ENCODE data around the gene ADAR.

ADAR gene

DNA sequence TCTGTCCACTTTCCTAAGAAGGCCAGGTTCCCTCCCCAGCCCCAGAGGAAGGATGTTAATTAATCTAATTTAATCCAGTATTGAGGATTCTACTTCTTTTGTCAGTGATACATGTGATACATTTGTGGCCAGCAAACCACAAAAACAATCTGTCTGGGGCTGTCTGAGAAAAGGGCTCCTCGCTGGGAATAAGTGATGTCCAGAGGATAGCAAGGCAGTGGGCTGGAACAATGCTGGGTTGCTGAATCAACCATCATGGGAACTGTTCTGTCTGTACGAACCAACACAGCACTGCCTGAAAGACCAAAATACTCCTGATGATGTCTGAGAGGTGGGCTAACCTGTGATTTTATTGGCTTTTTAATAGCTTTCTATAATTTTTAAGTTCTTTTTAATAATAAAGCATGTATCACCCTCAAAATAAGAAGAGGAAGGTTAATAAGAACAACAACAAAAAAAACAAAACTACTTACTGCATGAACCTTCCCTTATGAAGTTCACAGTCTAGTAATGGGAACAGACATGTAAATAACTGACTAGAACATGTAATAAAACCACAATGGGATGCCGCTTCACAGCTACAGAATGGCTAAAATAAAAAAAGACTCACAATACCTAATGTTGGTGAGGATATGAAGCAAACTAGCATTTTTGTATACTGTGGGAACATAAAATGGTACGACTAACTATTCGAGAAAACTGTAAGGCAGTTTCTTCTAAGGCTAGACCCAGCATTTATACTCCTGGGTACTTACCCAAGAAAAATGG is 11.4 kb upstream of the ADAR start:
- DNase-seq (ENCODE audit: low spot score), result no peak

DNA sequence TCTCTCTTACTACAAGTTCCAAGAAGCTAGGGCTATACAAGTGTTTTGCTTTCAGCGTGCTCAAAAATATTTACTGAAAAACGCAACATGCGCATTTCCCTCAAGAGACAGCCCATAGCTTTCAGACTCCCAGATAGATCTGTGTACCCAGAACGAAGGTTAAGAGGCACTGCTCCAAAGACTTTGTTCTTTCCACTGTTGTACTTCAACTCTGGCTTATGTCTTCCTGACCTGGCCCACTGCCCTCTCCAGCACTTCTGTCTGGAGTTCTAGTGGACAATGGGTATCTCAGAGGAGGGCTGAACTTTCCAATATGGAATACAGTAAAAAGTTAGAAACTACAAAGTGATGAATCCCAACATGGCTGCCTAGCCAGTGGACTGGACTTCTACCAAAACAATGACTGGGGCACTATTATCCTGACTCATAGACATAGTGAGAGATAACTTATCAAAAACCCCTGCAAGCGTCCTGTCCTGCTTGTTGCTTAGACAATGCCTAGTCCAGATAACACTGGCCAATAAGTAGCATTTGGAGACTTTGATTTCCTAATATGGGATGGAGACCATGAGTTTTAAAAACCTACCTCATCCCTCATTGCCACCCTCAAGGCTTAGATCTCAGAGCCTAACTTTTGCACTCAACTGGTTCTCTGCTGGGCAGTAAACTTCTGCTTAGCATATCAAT is 8.8 kb upstream of the ADAR start:
- no peak for DNase-seq (ENCODE audit: low spot score)

DNA sequence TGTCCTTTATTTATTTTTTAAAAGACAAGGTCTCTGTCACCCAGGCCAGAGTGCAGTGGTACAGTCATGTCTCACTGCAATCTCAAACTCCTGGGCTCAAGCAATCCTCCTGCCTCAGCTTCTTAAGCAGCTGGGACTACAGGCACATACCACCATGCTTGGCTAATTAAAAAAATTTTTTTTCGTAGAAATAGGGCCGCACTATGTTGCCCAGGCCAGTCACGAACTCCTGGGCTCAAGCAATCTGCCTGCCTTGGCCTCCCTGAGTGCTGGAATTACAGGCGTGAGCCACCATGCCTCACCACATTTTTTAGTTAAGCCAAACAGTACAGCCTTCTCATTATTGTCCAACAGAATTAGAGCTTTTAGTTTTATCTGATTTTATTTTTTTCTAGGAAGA is 7.4 kb upstream of the ADAR start:
- DNase-seq (ENCODE audit: low spot score), result no peak

DNA sequence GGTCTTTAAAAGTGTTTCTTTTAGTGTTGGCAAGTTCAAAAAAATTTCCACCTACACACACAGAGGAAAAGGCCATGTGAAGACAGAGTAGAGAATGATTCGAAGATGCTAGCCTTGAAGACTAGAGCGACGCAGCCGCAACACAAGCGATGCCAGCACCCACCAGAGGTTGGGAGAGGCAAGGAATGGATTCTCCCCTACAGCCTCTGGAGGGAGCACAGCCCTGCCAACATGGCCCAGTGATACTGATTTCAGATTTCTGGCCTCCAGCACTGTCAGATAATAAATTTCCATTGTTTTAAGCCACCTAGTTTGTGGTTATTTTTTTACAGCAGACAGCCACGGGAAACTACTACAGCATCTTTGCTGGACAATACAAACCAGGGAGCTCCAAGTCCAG is 6.9 kb upstream of the ADAR start:
- no peak for DNase-seq (ENCODE audit: low spot score)

DNA sequence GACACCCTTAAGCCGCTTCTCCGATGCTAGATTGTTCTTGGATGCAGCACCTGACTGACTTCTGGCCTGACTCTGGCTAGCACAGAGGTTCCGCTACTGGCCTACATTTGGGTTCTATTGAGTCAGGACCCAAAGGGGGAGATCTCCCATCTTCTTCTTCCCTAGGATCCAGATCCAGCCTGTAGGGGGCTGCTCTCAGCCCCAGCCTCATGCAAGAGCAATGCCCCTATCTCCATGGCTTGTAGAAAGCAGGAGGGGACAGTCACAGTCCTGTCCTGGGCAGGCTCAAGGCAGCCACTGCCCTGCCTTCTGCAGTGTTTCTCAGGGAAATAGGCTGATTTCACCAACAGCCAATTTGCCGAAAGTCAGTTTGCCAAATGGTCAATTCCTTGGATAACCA is 6.3 kb upstream of the ADAR start:
- no peak for DNase-seq (ENCODE audit: low spot score)

DNA sequence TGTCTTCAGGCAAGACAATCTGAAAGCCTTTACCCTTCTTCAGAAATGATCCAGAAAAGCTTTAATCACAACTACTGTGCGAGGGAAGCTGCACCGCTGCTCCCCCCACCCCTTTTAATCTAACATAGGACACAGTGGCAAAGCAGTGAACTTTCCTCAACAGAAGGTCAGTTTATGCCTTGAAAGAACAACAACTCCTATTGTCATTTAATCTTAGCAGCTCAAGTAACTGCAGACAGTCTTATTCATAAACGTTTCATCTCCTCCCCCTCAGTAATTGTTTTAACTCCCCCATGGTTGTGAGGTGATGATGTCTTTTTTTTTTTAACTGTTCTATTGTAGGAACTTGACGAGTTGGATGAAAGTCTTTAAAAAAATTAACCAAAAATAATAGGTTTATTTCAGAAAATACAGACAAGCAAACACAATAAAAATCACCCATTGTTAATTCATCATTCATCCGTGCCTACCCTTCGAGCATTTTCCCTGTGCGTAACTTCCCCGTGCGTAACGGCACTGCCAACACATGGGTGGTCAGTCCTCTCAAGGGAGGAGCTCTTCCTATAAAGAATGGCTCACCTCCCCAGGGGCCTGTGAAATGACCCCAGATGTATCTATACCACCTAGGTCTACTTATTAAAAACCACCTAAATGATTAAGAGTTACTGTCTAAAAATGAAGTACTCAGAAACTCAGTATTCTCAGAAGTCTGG is 3.3 kb upstream of the ADAR start:
- DNase-seq (ENCODE audit: low spot score), result no peak

DNA sequence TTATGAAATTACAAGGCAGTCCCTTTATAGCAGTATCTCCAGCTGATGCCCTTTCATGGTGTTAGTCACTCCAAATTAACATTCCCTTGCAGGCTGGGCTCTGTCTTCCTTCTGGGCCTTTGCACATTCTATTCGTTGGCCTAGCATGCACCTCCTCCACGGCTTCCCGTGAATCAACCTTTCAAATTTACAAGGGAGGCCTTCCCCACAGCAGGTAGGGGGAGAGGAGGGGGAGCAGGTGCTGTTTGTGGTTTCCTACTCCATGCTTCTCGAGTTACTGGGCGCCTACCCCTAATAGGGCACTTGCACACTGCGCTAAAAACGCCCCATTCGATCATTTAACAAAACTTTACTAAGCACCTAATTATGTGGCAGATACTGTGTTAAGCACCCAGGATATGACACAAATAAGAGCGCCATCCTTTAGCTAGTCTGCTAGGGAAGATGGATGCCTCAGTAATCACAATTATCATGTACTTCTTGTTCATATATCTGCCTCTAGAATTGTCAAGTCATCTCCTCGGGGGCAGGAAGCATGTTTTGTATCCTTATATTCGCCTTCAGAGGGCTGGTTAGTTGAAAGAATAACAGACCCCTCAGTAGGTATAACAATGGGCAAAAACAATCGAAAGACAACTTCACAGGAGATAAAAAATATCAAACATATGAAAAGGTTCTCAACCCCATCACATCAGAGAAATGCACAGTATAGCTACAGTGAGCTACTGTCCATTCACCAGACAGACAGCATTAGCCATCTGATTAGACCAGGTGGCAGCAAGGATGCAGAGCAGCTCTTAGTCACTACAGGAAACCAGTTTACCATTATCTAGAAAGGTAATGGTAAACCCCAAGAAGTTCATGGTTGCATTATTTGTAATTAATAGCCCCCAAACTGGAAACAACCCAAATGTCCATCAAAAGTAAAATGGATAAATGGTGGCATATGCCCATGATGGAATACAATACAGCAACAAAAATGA is 1.7 kb upstream of the ADAR start:
- DNase-seq (ENCODE audit: low spot score), result peak; percentile 39

DNA sequence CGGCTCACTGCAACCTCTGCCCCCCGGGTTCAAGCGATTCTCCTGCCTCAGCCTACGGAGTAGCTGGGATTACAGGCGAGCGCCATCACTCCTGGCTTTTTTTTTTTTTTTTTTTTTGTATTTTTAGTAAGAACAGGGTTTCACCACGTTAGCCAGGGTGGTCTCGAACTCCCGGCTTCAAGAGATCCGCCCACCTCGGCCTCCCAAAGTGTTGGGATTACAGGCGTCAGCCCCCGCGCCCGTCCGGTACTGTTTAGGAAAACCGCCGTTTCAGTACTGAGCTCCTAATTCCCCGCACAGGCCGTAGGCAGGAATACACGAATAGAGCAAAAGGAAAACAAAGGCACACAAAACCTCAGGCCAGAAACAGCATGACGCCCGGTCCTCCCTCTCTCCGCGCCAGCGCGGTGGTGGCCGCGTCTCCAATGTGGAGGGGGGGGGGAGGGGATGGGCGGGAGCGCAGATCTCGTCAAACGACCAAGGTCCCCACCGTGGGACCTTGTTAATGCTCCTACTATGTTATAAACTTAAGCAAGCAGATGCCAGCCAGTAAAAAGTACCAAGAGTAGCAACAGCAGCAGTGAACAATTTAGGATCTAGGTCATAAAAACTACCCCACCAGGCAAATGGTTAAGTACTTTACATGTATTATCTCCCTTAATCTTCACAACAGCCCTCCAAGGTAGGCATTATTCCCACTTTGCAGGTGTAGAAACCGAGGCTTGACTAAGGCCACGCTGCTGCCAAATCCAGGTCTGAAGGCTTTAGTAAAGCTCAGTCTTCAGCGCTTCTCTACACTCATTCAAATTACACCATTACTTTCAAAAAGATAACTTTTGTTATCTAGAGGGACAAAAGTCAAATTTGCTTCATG is 648 bp upstream of the ADAR start:
- DNase-seq (ENCODE audit: low spot score), result peak; percentile 38

DNA sequence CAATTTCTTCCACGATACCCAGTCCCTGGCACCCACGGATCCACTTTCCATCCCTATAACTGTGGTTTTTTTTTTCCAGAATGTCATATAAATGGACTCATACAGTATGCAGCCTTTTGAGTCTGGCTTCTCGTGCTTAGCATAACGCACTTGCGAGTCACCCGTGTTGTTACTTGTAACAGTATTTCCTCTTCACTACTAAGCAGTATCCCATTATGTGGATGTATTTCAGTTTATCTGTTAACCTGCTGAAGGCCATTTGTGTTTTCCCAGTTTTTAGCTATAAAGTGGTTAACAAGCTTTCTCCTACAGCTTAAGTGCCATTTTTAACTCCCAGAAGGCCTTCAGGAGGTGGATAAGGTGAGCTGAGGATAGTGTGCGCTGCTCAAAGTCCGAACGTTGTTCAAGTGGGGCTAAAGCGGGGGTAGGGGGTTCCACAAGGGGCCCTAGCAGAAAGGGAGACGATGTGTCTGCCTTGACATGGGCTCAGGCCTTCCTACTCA is 829 bp downstream of the ADAR start:
- DNase-seq (ENCODE audit: low spot score), result peak; percentile 50

DNA sequence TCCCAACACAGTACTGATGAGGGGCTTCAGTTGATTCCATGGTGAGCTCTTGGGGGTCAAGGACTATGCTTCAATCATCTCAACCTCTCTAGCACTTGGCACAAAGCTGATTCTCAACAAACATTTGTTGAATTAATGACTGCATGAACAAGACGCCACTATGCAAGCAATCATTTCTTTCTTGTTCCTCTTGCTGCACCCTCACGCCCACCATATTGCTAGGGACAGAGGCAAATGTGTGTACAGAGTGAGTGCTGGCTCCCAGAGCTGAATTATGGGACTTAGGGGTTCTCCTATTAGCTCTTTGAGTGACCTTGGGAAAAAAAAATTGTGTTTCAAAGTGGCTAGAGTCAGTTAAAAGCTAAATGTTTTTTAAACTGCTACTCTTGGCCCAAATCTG is 2.5 kb downstream of the ADAR start:
- no peak for DNase-seq (ENCODE audit: low spot score)

DNA sequence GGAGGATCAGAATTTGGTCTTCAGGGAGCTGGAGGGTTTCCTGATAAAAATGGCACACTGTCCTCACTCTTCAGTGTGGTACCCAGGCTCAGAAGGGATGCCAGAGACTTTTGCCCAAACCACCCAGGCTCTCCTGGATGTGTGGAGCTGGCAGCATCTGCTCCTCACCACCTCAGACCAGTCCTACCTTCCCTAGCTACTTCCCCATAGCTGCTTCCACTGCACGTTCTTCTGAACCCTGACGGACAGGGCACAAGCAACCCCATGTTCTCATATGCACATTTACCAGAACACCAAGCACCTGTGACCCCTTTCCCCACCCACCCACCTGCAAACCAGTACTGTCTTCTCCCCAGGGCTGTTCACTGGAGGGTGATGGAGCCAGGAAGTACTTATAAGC is 4.7 kb downstream of the ADAR start:
- DNase-seq (ENCODE audit: low spot score), result no peak

DNA sequence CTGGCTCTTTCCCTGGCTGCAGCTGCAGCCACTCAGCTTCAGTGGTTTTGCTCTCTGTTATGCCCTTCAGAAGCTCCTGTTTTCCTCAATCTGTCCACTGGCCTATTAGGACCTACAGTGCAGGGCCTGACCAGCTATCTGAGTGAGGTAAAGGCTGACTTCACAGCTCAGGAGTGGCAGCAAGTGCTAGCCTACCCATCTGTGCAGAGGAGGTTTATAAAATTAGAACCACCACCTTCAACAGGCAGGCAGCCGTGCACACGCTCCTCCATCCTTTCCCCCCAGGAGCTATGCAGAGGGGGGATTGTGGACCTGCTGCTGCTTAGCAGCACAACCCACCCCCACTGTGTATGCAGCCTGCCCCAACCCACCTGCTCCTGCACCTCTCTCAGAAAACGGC is 8.3 kb downstream of the ADAR start:
- no peak for DNase-seq (ENCODE audit: low spot score)

DNA sequence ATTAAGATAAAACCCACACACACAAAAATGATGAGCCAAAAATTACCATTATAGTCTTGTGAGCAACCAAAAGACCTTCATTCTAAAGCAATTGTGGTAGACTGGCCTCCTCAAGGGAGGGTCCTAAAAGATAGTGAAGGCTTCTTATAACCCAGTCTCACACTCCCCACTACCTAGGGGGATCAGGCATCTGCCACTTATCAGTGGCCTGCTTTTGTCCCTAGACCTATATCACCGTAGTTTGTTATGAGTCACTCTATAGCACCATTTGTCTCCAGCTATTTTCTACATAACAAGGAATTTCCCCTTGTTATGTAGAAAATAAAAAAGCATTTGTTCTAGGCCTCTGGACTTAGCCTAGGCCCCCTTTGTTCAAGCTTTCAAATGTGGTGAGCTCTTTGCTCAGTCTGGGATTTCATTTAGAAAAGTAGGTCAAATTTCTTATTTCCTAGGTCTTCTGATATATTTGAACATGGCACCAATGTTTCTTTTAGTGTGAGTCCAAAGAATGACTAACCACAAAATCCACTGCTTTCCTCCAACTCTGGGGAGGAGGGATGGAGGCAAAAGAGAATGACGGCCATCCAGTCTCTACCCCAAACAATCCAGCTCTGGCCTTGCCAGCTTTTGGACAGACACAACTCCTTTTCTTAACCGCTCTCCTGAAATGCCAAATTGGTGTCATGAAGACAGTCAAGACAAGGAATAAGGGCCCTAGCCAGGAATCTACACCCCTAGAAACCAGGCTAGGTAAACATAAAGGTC is 8.9 kb downstream of the ADAR start:
- no peak for DNase-seq (ENCODE audit: low spot score)

DNA sequence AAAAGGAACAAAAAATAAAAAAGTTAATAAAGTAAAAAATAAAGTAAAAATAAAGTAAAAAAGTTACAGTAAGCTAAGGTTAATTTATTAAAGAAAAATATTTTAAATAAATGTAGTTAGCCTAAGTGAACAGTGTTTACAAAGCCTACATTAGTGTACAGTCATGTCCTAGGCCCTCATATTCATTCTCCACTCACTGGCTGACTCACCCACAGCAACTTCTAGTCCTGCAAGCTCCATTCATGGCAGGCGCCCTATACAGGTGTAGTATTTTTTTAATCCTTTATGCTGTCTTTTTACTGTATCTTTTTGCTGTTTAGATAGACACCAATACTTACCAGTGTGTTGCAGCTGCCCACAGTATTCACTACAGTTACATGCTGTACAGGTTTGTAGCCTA is 12.4 kb downstream of the ADAR start:
- no peak for DNase-seq (ENCODE audit: low spot score)

DNA sequence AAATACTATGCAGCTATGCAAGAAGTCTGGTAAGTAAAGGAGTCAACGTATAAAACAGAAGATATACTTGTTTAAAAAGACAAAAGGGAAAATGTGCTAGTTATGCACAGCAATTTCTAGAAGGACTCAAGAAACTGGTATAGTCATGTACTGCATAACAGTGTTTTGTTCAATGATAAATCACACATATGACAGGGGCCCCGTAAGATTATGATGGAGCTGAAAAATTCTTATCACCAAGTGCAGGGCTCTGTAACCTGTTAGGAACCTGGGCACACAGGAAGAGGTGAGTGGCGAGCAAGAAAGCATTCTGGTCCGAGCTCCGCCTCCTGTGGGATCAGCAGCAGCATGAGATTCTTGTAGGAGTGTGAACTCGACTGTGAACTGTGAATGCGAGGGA is 13.2 kb downstream of the ADAR start:
- DNase-seq (ENCODE audit: low spot score), result no peak

DNA sequence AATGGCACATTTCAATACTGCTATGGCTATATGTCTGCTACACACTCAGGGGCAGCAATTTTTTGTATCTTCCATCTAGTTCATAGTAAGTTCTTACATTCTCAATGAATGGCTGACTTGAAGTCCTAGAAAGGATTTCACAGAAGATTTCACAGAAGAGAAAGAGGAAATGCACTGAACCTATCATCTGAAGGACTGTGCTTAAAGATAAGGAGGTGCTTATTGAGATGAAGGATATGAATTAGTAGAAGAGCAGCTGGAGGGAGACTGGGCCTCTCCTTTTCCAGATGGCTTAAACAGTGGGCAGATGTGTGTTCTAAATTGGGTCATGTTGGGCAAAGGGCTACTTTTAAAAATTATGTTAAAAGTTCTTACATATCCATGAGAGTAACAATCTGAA is 14.6 kb downstream of the ADAR start:
- no peak for DNase-seq (ENCODE audit: low spot score)

DNA sequence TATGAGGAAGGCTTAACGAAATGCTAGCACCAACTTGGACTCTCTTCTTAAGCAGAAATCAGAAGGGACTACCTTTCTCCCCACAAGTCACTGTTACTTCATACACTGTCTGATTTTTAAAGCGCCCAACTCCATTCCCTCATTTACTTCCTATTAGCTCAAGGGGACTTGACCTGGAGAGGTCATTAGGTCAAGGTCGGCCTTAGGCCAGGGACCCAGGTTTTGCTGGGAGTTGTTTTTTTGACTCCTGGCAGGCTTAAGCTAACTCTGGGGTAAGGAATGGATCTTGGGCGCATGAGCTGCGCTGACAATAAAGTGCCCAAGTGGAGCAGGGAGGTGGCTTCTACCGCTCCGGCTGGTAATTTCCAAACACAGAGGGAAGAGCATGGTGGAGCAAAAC is 16.8 kb downstream of the ADAR start:
- no peak for DNase-seq (ENCODE audit: low spot score)

DNA sequence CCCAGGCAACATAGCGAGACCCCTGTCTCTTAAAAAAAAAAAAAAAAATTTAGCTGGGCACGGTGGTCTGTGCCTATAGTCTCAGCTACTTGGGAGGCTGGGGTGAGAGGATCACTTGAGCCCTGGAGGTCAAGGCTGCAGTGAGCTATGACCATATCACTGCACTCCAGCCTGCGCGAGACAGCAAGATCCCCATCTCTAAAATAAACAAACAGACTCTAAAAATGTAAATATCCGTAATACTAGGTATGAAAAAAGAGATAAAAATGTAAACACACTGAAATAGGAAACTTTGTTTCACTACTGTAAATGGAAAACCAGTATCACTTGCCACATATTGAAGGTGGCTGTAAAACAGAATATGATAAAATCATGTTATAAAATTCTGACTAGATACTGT is 17.2 kb downstream of the ADAR start:
- DNase-seq (ENCODE audit: low spot score), result no peak

DNA sequence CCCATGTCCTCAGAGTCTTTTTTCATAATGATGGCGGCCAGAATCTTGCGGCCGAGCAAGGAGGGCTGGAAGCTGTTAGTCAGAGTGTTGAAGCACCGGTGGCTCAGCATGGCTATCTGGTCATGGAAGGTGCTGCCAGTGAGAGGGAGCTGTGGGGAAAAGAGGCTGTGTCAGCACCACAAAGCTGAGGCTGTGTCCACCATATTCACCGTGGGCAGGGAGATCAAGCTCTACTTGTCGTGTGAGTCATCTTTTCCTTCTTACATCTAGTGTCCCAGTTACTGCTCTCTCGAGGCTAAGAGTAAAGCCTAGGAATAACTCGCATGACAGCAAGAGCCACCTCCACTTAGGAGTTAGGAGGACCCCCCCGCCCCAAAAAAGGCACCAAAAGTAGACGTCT is 18.2 kb downstream of the ADAR start:
- no peak for DNase-seq (ENCODE audit: low spot score)

DNA sequence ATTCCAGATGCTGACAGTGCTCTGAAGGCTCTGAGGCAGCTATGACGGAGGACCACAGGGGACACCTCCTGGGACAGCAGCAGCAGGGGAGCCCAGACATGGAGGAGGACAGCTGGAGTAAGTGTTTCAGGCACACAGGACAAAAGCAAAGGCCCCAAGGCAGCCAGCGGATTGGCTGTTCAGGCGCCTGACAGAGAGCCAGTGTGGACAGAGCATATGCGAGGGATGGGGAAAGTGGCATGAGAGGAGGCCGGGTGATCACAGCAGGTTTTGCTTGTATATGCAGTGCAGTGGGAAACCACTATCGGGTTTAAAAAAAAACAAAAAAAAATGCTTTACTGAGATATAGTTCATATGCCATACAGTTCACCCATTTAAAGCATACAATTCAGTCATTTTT is 21.3 kb downstream of the ADAR start:
- no peak for DNase-seq (ENCODE audit: low spot score)
